IPS-NIHi7 (cell line): Measurements from ENCODE around the gene SLC5A4.
A peak's percentile ranks its signal among the peaks of the same experiment; 100 is the strongest.
"Not testable (repeated sequence)": the region's sequence is repeated elsewhere in the genome, so short reads cannot be mapped to it uniquely, and the experiment has no call there.

Experiments
- DNase-seq: peaks from one replicate; pipeline ENCODE4 v3.0.0; 2012; ENCODE audit warnings: mixed read lengths; ENCODE audit errors: extremely low spot score

The SLC5A4 gene

DNA sequence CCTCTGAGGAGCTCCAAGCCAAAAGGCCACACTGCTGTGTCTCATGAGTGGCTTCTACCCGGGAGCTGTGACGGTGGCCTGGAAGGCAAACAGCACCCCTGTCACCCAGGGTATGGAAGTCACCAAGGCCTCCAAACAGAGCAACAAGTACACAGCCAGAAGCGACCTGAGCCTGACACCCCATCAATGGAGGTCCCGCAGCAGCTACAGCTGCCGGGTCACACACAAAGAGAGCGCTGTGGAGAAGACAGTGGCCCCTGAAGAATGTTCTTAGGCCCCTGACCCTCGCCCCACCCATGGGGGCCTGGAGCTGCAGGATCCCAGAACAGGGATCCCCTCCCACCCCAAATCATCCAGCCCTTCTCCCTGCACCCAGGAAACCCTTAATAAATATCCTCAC lies 55.2 kb downstream of the SLC5A4 start:
- no peak for DNase-seq

DNA sequence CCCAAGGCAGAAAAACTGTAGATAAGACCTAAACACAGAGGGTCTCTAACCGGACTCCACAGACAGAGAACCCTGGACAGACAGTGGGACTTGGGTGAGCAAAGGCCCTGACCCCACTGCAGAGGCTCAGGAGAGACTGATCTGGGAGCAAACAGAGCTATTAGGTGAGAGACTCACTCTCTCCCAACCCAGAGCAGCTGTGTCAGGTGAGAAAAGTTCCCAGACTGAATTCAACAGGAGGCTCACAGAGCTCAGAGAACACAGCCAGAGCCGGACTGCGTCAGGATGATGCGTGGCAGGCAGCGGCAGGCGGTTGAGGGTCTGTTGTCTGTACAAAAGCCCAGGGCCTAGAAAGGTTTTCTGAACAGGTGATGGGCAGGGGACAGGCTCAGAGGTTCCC lies 55.8 kb downstream of the SLC5A4 start:
- DNase-seq: no peak

DNA sequence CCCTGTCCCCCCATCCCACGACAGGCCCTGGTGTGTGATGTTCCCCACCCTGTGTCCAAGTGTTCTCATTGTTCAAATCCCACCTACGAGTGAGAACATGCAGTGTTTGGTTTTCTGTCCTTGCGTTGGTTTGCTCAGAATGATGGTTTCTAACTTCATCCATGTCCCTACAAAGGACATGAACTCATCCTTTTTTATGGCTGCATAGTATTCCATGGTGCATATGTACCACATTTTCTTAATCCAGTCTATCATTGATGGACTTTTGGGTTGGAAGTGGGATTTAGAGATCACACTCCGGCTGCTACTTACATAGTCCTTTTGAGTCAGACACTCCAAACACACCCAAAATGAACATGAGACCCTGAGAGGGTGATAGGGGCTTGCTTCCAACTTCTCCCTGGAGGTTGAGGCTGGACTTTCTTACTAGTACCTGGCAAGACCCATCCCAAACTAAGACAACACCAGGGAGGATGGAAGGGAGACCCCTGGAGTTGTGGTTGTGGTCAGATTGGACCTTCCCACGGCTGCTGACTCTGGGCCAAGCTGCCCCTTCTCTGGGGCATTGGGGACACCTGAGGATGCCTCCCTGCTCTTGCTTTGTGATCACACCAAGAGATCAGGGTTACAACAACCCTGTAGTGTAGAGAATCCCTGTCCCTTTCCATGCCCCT lies 57.5 kb downstream of the SLC5A4 start:
- not testable (repeated sequence) for DNase-seq

GRCh38 chr22:32195900-32196299 lies 59.2 kb downstream of the SLC5A4 start:
- not testable (repeated sequence) for DNase-seq

DNA sequence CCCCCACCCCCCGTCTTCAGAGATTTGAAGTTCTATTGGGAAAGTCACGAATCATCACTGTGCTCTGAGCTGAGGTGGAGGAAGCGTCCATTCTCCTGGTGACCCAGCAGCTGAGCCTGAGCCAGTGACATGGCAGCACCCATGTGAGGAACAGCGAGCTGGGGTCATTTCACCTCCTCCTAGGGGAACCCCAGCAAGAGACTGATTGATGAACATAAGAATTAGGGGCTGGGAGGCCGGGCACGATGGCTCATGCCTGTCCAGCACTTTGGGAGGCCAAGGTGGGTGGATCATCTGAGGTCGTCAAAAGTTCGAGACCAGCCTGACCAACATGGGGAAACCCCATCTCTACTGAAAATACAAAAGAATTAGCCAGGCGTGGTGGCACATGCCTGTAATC lies 61.8 kb downstream of the SLC5A4 start:
- DNase-seq: not testable (repeated sequence)

- DNase-seq: not testable (repeated sequence)
Observed at GRCh38 chr22:32191021-32191420, 64.1 kb downstream of the SLC5A4 start.

DNA sequence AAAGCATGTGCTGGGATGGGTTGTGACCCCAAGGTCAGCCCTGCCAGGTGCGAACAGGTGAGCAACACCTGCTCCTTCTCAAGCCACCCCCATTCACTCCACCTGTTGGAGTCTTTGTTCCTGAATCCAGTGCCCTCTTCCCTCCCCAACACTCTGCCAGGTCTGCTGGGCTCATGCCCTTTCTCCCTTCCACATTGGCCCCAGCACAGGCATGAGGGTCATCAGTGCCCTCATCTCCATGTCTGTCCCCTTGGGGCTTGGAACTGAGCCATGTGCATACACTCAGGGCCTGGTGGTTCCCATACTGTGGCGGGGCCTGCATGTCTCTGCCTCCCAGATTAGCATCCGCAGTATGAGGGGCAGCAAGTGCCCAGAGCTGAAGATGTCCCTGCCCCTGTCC lies 69.3 kb downstream of the SLC5A4 start:
- no peak for DNase-seq

- DNase-seq: no peak
Observed at GRCh38 chr22:32183625-32184024, 71.5 kb downstream of the SLC5A4 start.

DNA sequence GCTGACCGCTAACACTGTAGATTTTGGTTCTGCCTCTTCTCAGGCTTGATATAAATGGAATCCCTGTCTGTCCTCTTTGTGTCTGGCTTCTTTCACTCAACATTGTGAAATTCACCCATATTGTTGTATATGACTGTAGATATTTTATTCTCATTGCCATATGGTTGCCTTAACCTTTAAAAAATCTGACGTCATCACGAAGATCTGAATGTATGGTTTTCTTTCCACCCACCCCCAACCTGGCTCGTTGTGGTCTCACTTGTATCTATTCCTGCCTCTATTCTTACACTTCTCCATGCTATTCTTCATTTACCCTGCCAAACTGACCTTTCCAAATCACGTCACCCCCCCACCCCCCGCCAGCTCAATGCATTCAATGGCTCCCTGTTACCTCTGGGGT lies 74.1 kb downstream of the SLC5A4 start:
- no peak for DNase-seq

DNA sequence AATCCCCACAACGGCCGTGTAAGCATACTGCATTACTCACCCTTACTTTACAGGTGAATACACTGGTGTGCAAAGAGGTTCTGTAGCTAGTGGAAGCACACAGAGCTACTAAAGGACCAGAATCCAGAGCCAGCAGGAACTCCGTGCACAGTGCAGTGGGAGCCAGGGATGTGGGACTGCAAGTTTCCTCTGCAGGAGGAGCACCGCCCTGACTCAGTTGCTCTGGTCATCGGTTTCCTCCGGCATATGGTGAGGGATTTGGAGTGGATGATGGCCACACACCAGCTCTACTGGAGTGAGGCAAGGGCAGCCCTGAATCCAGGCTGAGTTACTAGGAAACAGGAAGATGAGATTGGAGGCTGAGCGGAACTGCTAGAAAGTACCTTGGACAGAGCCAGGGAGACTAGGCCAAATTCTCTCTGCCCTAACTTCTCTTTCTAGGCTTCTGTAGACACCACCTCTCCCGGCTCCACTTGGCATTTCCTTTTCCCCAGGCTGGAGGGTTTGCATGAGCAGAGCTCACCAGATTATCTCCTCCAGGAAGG lies 77.9 kb downstream of the SLC5A4 start:
- no peak for DNase-seq

DNA sequence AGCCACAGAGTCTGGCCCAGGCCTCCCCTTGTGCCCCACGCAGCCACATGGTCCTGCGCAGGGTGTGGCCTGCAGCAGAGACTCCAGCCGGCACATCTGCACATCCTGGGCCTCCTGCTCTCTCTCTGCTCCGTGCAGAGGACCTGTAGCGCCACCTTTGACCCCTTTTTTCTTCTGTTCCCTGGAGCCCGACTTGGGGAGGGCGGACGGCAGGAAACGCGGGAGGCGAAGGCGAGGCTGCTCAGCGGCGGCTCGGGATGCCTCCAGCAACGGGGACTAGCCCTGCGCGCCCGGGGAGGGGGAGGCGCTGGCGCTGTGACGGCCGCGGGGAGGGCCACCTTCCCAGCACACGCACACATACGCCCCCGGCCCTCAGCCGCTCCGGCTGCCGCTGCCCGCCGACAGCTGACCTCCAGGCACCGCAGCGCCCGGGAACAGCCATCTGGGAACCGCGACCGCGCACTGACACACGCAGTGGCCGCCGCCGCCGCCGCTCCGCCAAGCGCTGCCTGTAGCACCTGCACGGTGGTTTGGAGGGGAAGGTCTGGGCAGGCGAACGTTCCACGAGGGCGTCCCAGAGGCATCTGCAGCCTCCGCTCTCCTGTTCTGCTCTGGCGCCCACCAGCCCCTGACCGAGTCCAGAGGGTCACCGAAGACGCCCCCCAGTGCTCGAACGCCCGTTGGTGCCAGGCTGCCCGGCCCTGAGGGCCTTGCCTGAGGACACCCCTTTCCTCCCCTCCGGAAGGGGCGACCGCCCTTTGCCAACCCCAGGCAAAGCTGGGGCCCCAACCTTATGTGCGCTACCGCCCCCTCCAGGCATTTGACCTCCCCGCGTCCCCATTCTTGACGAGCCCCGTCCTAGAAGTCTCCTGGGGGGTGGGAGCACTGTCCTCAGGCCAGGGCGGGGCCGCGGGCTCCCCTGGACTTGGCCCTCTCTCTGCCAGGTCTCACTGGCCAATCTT lies 79.2 kb downstream of the SLC5A4 start:
- peak; percentile 39 for DNase-seq

- no peak for DNase-seq
Observed at GRCh38 chr22:32175115-32175514, 80.0 kb downstream of the SLC5A4 start.
